Esophagus squamous epithelium (tissue), 5 donors: ENCODE data around the gene CSTF2T. TPM values are rescaled to one million over a fixed set of nuclear protein-coding genes. Genes with fewer than 3 reads are reported as not detected.

Experiments used
- DNase-seq: peaks from one replicate; lab custom pipeline; 2025; lab: John Stamatoyannopoulos, UW
- H3K27ac ChIP-seq, 4 donors: fragments of 200-600 bp; sonication (generic); one replicate each; pipeline ENCODE4 v1.5.1; 2016 to 2019; ENCODE audit warnings: mild to moderate bottlenecking in 1 of 4
- H3K27me3 ChIP-seq, 4 donors: fragments of 200-600 bp; sonication (generic); 1 replicate in 3 of 4; 2 replicates in 1 of 4; pipeline versions ENCODE4 v1.5.1 to v1.6.0; 2017 to 2021; ENCODE audit warnings: antibody characterized with exemption in 1 of 4
- H3K36me3 ChIP-seq, 3 donors: fragments of 200-600 bp; sonication (generic); one replicate each; pipeline ENCODE4 v1.5.1; 2016 to 2019
- H3K4me1 ChIP-seq, 3 donors: fragments of 200-600 bp; sonication (generic); one replicate each; pipeline ENCODE4 v1.5.1; 2017 to 2019
- H3K4me3 ChIP-seq, 4 donors: fragments of 200-600 bp; sonication (generic); 1 replicate in 3 of 4; 2 replicates in 1 of 4; pipeline ENCODE4 v1.5.1; 2016 to 2019; ENCODE audit warnings: mild to moderate bottlenecking in 2 of 4, moderate library complexity in 1 of 4
- H3K9me3 ChIP-seq, 3 donors: fragments of 200-600 bp; sonication (generic); one replicate each; pipeline ENCODE4 v1.5.1; 2016 to 2019
- POLR2A ChIP-seq, 4 donors: fragments of 450-650 bp; IDR thresholded peaks; one replicate each; pipeline ENCODE4 v1.6.1; 2017; ENCODE audit warnings: antibody characterized with exemption in 4 of 4, mild to moderate bottlenecking in 4 of 4, moderate library complexity in 3 of 4
- WGBS, 2 donors: methylation state at CpG; one replicate each; pipeline ENCODE4 v1.1.5; 2018; 5-methylcytosine and 5-hydroxymethylcytosine counted together
- intact Hi-C: fragments of 100-400 bp; cut with DNase I; formaldehyde crosslinking; loops from one replicate; pipeline ENCODE4 v1.15.0; 2022
- total RNA-seq, 4 donors: library from RNA; depleted of rRNA; stranded (reverse); fragments of >200 nt; gene quantifications; one replicate each; pipeline ENCODE4 v1.1.0, GENCODE V29; 2016
- TF ChIP-seq, protein P1 (sequence below), 6 experiments: fragments of 450-650 bp in 4 of 6; fragments of 200-600 bp in 2 of 6; sonication (generic) in 2 of 6; IDR thresholded peaks; one replicate each; pipeline ENCODE4 v1.5.1; 2016 to 2019; ENCODE audit warnings: antibody characterized with exemption in 6 of 6, mild to moderate bottlenecking in 4 of 6, moderate library complexity in 4 of 6
- donor health status: DM: yes; HTN: yes; CAD: no.

CSTF2T gene, protein sequence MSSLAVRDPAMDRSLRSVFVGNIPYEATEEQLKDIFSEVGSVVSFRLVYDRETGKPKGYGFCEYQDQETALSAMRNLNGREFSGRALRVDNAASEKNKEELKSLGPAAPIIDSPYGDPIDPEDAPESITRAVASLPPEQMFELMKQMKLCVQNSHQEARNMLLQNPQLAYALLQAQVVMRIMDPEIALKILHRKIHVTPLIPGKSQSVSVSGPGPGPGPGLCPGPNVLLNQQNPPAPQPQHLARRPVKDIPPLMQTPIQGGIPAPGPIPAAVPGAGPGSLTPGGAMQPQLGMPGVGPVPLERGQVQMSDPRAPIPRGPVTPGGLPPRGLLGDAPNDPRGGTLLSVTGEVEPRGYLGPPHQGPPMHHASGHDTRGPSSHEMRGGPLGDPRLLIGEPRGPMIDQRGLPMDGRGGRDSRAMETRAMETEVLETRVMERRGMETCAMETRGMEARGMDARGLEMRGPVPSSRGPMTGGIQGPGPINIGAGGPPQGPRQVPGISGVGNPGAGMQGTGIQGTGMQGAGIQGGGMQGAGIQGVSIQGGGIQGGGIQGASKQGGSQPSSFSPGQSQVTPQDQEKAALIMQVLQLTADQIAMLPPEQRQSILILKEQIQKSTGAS
- total RNA-seq = 10 to 100 TPM in 3 of 4 donors, 1 to 10 TPM in 1; 8.1 to 15.3 (median 12.6) TPM

DNA sequence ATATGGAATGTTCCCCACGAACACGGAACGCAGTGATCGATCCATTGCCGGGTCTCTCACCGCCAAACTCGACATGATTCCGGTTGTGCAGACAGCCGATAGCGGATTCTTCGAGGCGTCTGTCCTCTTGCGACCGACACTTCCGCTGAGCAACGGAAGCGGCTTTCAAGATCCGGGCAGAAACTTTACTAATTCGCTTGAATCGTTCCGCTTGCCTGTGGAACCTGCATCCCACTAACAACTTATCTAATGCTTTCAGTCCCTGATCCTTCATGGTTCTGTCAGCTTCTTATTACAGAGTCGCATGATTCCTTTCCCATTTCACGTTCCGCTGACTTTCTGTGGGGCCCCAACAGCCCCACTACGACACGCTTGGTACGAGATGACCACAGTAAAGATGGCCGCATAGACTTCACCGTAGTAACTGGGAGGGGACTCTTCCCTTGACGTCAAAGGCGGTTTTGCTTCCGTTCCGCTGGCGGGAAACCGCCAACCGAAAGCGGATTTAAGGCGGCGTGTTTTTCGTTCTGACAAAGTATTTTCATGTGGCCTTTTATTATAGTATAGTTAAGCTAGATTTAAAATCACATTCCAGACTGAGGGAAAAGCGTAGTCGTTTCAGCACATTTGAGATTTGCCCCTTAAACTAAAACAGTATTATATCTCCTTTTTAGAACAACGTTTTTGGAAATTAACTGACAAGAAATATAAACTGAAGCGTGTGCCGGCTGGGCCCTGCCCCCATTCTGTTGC lies at the start of gene CSTF2T:
Gene CSTF2T, minus strand, starts transcription at position 121 of the 753 bp plus-strand sequence. Its CDS starts 46 bp downstream, at position 75.
- intact Hi-C loops = no loop called here
- no peaks in the 10 kb centered on the region for H3K36me3 ChIP-seq
- TF ChIP-seq POLR2A (IDR thresholded peaks at IDR 0.05) = peak in 2 of 4 donors; percentile 25 to 64
- TF ChIP-seq, protein P1, sequence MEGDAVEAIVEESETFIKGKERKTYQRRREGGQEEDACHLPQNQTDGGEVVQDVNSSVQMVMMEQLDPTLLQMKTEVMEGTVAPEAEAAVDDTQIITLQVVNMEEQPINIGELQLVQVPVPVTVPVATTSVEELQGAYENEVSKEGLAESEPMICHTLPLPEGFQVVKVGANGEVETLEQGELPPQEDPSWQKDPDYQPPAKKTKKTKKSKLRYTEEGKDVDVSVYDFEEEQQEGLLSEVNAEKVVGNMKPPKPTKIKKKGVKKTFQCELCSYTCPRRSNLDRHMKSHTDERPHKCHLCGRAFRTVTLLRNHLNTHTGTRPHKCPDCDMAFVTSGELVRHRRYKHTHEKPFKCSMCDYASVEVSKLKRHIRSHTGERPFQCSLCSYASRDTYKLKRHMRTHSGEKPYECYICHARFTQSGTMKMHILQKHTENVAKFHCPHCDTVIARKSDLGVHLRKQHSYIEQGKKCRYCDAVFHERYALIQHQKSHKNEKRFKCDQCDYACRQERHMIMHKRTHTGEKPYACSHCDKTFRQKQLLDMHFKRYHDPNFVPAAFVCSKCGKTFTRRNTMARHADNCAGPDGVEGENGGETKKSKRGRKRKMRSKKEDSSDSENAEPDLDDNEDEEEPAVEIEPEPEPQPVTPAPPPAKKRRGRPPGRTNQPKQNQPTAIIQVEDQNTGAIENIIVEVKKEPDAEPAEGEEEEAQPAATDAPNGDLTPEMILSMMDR (IDR thresholded peaks at IDR 0.05) = peak in 1 of 6 experiments; percentile 7
- H3K4me1 ChIP-seq = peaks cover 15 to 50% (median 31%) of the 10 kb centered on the region in 3 donors
- DNase-seq = peak; percentile 56
- H3K27me3 ChIP-seq = no peaks in the 10 kb centered on the region
- peak within 1 kb of the TSS; percentile 73 to 87 (median 81) for H3K4me3 ChIP-seq
- 0 to 1% methylated on average over 37 to 41 of the region's 45 CpGs for WGBS, 2 donors
- no peaks in the 10 kb centered on the region for H3K9me3 ChIP-seq
- peak within 1 kb of the TSS; percentile 84 to 97 (median 92) for H3K27ac ChIP-seq

DNA sequence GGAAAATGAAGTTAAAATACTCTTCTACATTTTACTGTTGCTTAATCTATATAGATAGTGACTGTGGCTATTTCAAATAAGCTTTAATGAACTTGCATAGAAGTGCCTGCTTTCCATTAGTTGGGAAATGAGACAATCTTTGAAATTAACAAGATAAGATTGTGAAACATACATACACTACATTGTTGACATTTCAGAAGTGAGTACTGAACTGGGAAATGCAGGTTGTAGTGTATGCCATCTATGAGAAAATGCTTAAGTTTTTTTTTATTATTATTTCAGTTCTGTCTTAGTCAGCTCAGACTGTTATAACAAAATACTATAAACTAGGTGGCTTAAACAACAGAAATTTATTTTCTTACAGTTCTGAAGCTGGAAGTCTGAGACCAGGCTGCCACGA lies 49.6 kb upstream of the CSTF2T start:
- Histone ChIP-seq H3K4me1 (no peaks in the 10 kb centered on the region), H3K27me3 (no peaks in the 10 kb centered on the region), H3K36me3 (no peaks in the 10 kb centered on the region), H3K4me3 (no peak overlapping the region), H3K9me3 (no peaks in the 10 kb centered on the region), H3K27ac (no peak overlapping the region)
- 63 to 79% methylated on average over 1 of the region's 1 CpG for WGBS, 2 donors
- intact Hi-C loops = no loop called here
- DNase-seq = no peak
- TF ChIP-seq, protein P1 (IDR thresholded peaks at IDR 0.05) = no peak
- TF ChIP-seq POLR2A (IDR thresholded peaks at IDR 0.05) = no peak

DNA sequence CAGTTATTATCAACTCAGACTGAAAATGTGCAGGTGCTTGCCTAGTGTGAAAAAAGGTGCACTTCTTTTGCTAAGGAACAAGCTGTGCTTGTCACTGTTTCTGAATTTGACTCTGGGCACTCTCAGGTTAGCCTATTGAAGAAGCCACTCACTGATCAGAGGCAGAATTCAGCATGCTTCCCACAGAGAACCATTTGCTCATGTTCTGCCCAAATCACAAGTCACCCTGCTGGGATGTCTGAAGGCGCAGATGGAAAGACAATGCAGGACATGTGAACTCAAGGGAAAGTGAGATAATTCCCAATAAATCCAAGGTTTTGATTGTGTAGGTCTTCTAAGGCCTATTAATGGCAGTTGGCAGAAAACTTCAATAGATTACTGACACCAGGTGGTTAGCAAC lies 47.8 kb upstream of the CSTF2T start:
- H3K9me3 ChIP-seq = no peaks in the 10 kb centered on the region
- H3K4me3 ChIP-seq = no peak overlapping the region
- no peaks in the 10 kb centered on the region for H3K27me3 ChIP-seq
- DNase-seq = no peak
- H3K36me3 ChIP-seq = no peaks in the 10 kb centered on the region
- intact Hi-C loops = no loop called here
- TF ChIP-seq POLR2A (IDR thresholded peaks at IDR 0.05) = no peak
- TF ChIP-seq, protein P1 (IDR thresholded peaks at IDR 0.05) = no peak
- no peaks in the 10 kb centered on the region for H3K4me1 ChIP-seq
- H3K27ac ChIP-seq = no peak overlapping the region
- WGBS, 2 donors = 73 to 80% methylated on average over 1 of the region's 1 CpG

DNA sequence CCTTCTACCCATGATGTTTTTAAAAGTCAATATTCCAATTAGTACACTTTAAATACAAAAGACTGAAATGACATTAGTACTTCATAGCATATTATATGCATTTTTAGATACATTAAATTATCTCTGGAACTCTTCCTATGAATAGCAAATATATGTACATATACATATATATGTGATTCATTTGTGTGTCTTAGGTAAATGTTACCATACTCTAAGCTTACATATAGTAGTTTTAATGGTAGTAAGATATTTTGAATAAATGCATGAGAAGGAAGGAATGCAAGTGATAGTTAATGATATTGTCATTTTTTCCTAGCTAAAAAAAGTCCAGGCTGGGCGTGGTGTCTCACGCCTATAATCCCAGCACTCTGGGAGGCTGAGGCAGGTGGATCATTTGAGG lies 46.0 kb upstream of the CSTF2T start:
- WGBS, 2 donors = 87 to 93% methylated on average over 2 of the region's 2 CpGs

DNA sequence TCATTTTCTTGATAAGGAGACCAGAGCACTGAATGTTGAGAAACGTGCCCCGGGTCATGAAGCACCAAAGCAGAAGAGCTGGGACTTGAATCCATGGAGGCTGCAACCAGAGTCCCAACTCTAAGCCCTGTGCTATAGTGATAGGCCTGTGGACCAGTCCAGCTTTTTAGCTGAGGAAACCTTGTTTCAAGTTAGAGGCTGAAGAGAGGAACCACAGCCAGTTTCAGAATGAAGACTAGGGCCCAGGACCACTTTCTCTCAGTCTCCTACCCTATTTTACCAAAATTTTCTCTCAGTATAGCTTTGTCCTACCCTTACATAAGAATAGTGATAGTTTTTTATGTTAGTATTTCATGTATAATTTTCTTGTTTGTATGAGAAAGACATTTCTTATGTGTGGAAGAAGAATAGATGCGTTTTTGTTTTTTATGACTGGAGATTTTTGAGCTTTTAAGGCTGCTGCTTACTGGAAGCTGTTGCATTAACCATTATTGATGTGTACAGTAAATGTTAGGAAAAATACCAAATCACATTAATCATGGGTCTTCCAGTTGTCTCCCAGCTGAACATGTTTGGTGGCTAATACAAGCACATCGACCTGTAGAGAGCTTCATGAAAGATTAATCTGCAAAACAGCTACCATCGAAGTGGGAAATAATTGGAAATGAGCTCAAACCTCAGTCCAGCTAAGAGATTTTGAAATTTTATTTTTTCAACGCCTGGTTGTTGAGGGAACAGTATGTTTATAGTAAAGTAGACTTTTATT lies 45.0 kb upstream of the CSTF2T start:
- no peaks in the 10 kb centered on the region for H3K27me3 ChIP-seq
- no peaks in the 10 kb centered on the region for H3K4me1 ChIP-seq
- H3K36me3 ChIP-seq = no peaks in the 10 kb centered on the region
- TF ChIP-seq, protein P1 (IDR thresholded peaks at IDR 0.05) = no peak
- no peak for TF ChIP-seq POLR2A (IDR thresholded peaks at IDR 0.05)
- DNase-seq = no peak
- WGBS, 2 donors = 78 to 79% methylated on average over 6 of the region's 6 CpGs
- intact Hi-C loops = no loop called here
- H3K27ac ChIP-seq = no peak overlapping the region
- no peaks in the 10 kb centered on the region for H3K9me3 ChIP-seq
- H3K4me3 ChIP-seq = no peak overlapping the region

More for the DNA sequence above, 46.0 kb upstream of the CSTF2T start:
- no peaks in the 10 kb centered on the region for H3K4me1 ChIP-seq
- H3K27ac ChIP-seq = no peak overlapping the region
- intact Hi-C loops = no loop called here
- no peaks in the 10 kb centered on the region for H3K36me3 ChIP-seq
- H3K4me3 ChIP-seq = no peak overlapping the region
- DNase-seq = no peak
- H3K27me3 ChIP-seq = no peaks in the 10 kb centered on the region
- no peak for TF ChIP-seq POLR2A (IDR thresholded peaks at IDR 0.05)
- no peaks in the 10 kb centered on the region for H3K9me3 ChIP-seq
